ENCODE measurements around the gene CPNE4. TPM values are rescaled to one million over a fixed set of nuclear protein-coding genes. Genes with fewer than 3 reads are reported as not detected.

Gene CPNE4
- total and polyA plus RNA-seq, 7 donors: 0.03 to 0.04 TPM; not detected in 5

- ATAC-seq (no peak), DNase-seq (no peak)
- H3K27me3 ChIP-seq (ENCODE audit: insufficient read depth in 3 of 3, low read length in 2 of 3): no peaks in the 10 kb centered on the region
- TF ChIP-seq, protein P1, sequence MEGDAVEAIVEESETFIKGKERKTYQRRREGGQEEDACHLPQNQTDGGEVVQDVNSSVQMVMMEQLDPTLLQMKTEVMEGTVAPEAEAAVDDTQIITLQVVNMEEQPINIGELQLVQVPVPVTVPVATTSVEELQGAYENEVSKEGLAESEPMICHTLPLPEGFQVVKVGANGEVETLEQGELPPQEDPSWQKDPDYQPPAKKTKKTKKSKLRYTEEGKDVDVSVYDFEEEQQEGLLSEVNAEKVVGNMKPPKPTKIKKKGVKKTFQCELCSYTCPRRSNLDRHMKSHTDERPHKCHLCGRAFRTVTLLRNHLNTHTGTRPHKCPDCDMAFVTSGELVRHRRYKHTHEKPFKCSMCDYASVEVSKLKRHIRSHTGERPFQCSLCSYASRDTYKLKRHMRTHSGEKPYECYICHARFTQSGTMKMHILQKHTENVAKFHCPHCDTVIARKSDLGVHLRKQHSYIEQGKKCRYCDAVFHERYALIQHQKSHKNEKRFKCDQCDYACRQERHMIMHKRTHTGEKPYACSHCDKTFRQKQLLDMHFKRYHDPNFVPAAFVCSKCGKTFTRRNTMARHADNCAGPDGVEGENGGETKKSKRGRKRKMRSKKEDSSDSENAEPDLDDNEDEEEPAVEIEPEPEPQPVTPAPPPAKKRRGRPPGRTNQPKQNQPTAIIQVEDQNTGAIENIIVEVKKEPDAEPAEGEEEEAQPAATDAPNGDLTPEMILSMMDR (IDR thresholded peaks at IDR 0.05): no peak
- H3K4me1 ChIP-seq: no peaks in the 10 kb centered on the region
- H3K27ac ChIP-seq: no peak overlapping the region
- peaks cover 4% of the 10 kb centered on the region for H3K9me3 ChIP-seq
- H3K4me3 ChIP-seq: no peak overlapping the region
- 74 to 79% (median 77%) methylated on average over 7 of the region's 7 CpGs for WGBS, 3 donors
- H3K36me3 ChIP-seq (ENCODE audit: insufficient read depth in 1 of 2, low read depth in 1 of 2): no peaks in the 10 kb centered on the region
- intact Hi-C loops (cut with DNase I): no loop called here
Measured at GRCh38 chr3:131518680-131519079, 516.1 kb downstream of the CPNE4 start.

- TF ChIP-seq, protein P1 (IDR thresholded peaks at IDR 0.05): no peak
- Histone ChIP-seq H3K36me3 (ENCODE audit: insufficient read depth in 1 of 2, low read depth in 1 of 2) (peaks cover under 1 to 2% of the 10 kb centered on the region in 2 donors), H3K9me3 (no peaks in the 10 kb centered on the region), H3K4me1 (peaks cover 15% of the 10 kb centered on the region), H3K27me3 (ENCODE audit: insufficient read depth in 3 of 3, low read length in 2 of 3) (no peaks in the 10 kb centered on the region), H3K4me3 (no peak overlapping the region), H3K27ac (no peak overlapping the region)
- no peak for ATAC-seq
- WGBS, 3 donors: 73 to 82% (median 74%) methylated on average over 4 of the region's 4 CpGs
- no peak for DNase-seq
- intact Hi-C loops (cut with DNase I): no loop called here
Measured at GRCh38 chr3:131505421-131505820, 529.4 kb downstream of the CPNE4 start.

GRCh38 chr3:131503320-131503635 is 531.5 kb downstream of the CPNE4 start:
- TF ChIP-seq, protein P1 (IDR thresholded peaks at IDR 0.05): no peak
- no peaks in the 10 kb centered on the region for H3K27me3 ChIP-seq (ENCODE audit: insufficient read depth in 3 of 3, low read length in 2 of 3)
- H3K4me1 ChIP-seq: peaks cover 15% of the 10 kb centered on the region
- peaks cover 5 to 24% of the 10 kb centered on the region in 2 donors for H3K36me3 ChIP-seq (ENCODE audit: insufficient read depth in 1 of 2, low read depth in 1 of 2)
- peak overlapping the region; percentile 85 for H3K27ac ChIP-seq
- no peaks in the 10 kb centered on the region for H3K9me3 ChIP-seq
- ATAC-seq (peak in 2 of 4 donors; percentile 10 to 25), DNase-seq (no peak)
- peak overlapping the region; percentile 91 for H3K4me3 ChIP-seq
- intact Hi-C loops (cut with DNase I): loop anchor here in 1 of 2 donors (5.0 kb wide), 1 partner anchor 476 kb away; the partner anchor contains the start of genes ASTE1 and NEK11

GRCh38 chr3:131502530-131503319 is 532.1 kb downstream of the CPNE4 start, which contains the start of gene MRPL3:
Gene MRPL3, minus strand, starts transcription at chr3:131502971. Its CDS starts 150 bp downstream, at chr3:131502821.
- Histone ChIP-seq H3K9me3 (no peaks in the 10 kb centered on the region), H3K36me3 (ENCODE audit: insufficient read depth in 1 of 2, low read depth in 1 of 2) (peaks cover 5 to 29% of the 10 kb centered on the region in 2 donors), H3K4me3 (peak within 1 kb of the TSS; percentile 91), H3K27ac (peak within 1 kb of the TSS; percentile 85), H3K27me3 (ENCODE audit: insufficient read depth in 3 of 3, low read length in 2 of 3) (no peaks in the 10 kb centered on the region), H3K4me1 (peaks cover 15% of the 10 kb centered on the region)
- DNase-seq (peak; percentile 87 to 93), ATAC-seq (peak; percentile 96 to 99 (median 98))
- intact Hi-C loops (cut with DNase I): loop anchor here in 1 of 2 donors (5.0 kb wide), 1 partner anchor 475 kb away; the partner anchor contains the start of genes ASTE1 and NEK11
- 2% methylated on average over 47 of the region's 47 CpGs for WGBS, 3 donors
- TF ChIP-seq, protein P1 (IDR thresholded peaks at IDR 0.05): no peak
